HL-60 (cell line): Measurements from ENCODE around the gene GMCL2.

Experiments
- DNase-seq, 2 experiments: peaks; one replicate each; pipeline ENCODE4 v3.0.0-alpha.2; 2010 to 2020; ENCODE audit warnings: low read depth in 1 of 2, low spot score in 1 of 2
- H3K27ac ChIP-seq: fragments of 250-450 bp; sonication (Bioruptor Pico); replicated peaks from 2 replicates; pipeline ENCODE4 v1.5.1; 2020; ENCODE audit warnings: mild to moderate bottlenecking, moderate library complexity
- H3K27me3 ChIP-seq: fragments of 250-450 bp; sonication (Bioruptor Pico); 2 replicates; pipeline ENCODE4 v1.5.1; 2021; ENCODE audit warnings: mild to moderate bottlenecking, moderate library complexity; ENCODE audit not compliant: insufficient read depth, poor library complexity, severe bottlenecking
- H3K4me3 ChIP-seq: replicated peaks from 2 replicates; pipeline ENCODE4 v1.5.1; 2011; ENCODE audit warnings: mild to moderate bottlenecking, control low read depth, low read length; ENCODE audit not compliant: insufficient read depth
- GABPA ChIP-seq: IDR thresholded peaks from 2 replicates; pipeline ENCODE4 v1.6.1; 2012; ENCODE audit warnings: low read depth
- POLR2AphosphoS5 ChIP-seq: IDR thresholded peaks from 2 replicates; pipeline ENCODE4 v1.6.1; 2012; ENCODE audit warnings: low read depth
- SPI1 ChIP-seq: IDR thresholded peaks from 2 replicates; pipeline ENCODE4 v1.6.1; 2012; ENCODE audit warnings: low read depth, mild to moderate bottlenecking, borderline replicate concordance
- TF ChIP-seq, protein P1 (sequence below): IDR thresholded peaks from one replicate; pipeline ENCODE4 v1.5.1; 2011; ENCODE audit warnings: low read length, control low read depth, inconsistent platforms; ENCODE audit not compliant: insufficient read depth
- TF ChIP-seq, protein P2 (sequence below): IDR thresholded peaks from 2 replicates; pipeline ENCODE4 v1.6.1; 2012; ENCODE audit warnings: low read depth; ENCODE audit not compliant: insufficient replicate concordance

The GMCL2 gene

DNA sequence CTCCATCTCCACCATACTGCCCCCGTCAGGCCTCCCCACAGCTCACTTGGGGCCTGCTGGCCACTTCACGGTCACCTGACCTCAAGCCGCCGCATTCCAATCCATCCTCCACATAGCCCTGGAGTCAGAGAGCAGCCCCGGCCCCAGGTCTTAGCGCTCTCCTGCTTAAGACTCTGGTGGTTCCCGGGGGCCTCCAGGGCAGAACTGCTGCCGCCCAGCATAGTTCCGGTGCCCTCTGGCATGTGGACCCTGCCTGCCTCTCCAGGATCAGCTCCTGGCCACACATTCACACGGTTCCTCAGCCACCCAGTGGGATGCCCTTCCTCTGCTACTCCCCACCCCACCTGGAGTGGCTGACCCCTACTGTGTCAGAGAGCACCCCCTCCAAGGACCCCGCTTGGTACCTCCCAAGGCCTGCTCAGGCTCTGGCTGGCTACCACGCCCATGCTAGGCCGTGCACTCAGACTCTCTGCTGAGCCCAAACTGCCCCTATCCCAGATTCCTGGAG is 36.7 kb upstream of the GMCL2 start:
- H3K27me3 ChIP-seq = no peaks in the 10 kb centered on the region
- DNase-seq = no peak

DNA sequence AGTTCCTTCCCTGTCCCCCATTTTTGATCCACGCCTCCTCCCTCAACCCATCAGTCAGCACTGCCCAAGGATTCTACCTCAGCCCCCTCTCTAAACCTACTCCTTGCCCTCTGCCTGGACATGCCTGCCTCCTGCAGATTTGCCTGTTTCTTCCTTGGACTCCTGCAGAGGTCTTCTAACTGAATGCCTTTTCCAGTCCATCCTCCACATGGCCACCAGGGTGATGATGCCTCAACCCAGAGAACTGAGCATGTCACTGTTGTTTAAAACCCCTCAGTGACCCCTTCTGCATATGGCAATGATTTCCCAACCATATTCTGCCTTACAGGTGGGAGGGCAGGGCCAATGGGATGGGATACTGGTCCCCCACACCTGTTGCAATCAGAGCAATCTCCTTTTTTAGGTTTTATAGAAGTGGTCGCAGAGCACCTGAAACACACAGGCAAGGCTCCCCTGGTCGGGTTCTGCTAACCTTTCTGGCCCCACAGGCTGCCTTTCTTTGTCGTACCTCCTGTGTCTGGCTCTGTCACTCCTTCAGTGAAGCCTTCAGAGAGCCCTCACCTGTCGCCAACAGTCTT is 36.1 kb upstream of the GMCL2 start:
- Histone ChIP-seq H3K27me3 (no peaks in the 10 kb centered on the region), H3K27ac (no peak overlapping the region)
- TF ChIP-seq POLR2AphosphoS5 (0 out of 2 replicates have a peak, but pooled peaks have one; percentile 13), GABPA (no peak)

More for the DNA sequence above, 36.7 kb upstream of the GMCL2 start:
- TF ChIP-seq, protein P1, sequence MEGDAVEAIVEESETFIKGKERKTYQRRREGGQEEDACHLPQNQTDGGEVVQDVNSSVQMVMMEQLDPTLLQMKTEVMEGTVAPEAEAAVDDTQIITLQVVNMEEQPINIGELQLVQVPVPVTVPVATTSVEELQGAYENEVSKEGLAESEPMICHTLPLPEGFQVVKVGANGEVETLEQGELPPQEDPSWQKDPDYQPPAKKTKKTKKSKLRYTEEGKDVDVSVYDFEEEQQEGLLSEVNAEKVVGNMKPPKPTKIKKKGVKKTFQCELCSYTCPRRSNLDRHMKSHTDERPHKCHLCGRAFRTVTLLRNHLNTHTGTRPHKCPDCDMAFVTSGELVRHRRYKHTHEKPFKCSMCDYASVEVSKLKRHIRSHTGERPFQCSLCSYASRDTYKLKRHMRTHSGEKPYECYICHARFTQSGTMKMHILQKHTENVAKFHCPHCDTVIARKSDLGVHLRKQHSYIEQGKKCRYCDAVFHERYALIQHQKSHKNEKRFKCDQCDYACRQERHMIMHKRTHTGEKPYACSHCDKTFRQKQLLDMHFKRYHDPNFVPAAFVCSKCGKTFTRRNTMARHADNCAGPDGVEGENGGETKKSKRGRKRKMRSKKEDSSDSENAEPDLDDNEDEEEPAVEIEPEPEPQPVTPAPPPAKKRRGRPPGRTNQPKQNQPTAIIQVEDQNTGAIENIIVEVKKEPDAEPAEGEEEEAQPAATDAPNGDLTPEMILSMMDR = no peak
- no peak for TF ChIP-seq GABPA
- TF ChIP-seq POLR2AphosphoS5 = no peak; the same call in 1 of the 2 replicates
- TF ChIP-seq SPI1 = no peak
- TF ChIP-seq, protein P2, sequence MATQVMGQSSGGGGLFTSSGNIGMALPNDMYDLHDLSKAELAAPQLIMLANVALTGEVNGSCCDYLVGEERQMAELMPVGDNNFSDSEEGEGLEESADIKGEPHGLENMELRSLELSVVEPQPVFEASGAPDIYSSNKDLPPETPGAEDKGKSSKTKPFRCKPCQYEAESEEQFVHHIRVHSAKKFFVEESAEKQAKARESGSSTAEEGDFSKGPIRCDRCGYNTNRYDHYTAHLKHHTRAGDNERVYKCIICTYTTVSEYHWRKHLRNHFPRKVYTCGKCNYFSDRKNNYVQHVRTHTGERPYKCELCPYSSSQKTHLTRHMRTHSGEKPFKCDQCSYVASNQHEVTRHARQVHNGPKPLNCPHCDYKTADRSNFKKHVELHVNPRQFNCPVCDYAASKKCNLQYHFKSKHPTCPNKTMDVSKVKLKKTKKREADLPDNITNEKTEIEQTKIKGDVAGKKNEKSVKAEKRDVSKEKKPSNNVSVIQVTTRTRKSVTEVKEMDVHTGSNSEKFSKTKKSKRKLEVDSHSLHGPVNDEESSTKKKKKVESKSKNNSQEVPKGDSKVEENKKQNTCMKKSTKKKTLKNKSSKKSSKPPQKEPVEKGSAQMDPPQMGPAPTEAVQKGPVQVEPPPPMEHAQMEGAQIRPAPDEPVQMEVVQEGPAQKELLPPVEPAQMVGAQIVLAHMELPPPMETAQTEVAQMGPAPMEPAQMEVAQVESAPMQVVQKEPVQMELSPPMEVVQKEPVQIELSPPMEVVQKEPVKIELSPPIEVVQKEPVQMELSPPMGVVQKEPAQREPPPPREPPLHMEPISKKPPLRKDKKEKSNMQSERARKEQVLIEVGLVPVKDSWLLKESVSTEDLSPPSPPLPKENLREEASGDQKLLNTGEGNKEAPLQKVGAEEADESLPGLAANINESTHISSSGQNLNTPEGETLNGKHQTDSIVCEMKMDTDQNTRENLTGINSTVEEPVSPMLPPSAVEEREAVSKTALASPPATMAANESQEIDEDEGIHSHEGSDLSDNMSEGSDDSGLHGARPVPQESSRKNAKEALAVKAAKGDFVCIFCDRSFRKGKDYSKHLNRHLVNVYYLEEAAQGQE = no peak
- H3K4me3 ChIP-seq = no peak overlapping the region
- H3K27ac ChIP-seq = no peak overlapping the region

DNA sequence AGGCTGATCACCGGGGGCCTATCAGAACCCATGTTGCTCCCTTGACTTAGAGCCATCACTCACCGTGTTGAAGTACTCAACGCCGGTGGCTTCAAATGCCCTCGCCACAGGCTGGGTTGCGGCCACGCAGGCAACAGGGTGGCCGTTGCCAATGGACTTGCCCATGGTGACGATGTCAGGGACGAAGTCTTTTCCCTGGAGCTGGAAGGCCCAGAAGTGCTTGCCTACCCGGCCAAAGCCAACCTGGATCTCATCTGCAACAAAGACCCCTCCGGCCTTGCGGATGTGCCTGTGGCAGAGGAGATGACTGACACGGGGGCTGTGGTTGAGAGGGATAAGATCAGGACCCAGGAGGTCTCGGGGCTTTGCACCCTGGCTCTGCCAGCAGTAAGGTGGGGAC is 35.1 kb upstream of the GMCL2 start:
- no peak for DNase-seq
- TF ChIP-seq, protein P2 = no peak
- TF ChIP-seq GABPA = no peak
- no peak; the same call in 1 of the 2 replicates for TF ChIP-seq POLR2AphosphoS5
- TF ChIP-seq SPI1 = no peak
- TF ChIP-seq, protein P1 = no peak
- H3K27ac ChIP-seq = peak overlapping the region; percentile 42; the same call in 1 of the 2 replicates
- no peak overlapping the region for H3K4me3 ChIP-seq
- H3K27me3 ChIP-seq = no peaks in the 10 kb centered on the region

More for the DNA sequence above, 36.1 kb upstream of the GMCL2 start:
- DNase-seq = no peak
- no peak overlapping the region for H3K4me3 ChIP-seq

DNA sequence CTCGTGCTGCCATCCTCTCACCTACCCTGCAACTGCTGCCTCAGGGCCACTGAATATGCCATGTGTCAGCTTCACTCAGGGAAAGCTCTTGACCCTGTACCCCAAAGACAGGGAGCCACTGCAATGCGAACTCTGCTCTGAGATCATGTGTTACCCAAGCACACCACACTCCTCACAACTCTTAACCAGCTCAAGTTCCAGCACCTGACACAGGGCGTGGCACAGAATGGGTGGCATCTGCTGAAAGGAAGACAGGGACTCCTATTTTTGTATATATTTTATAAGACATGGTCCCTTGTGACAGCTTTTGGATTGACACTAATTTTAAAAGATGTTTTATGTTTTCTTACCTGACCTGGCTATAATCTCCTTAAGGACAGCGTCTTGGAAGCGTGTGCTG is 34.7 kb upstream of the GMCL2 start:
- no peak overlapping the region for H3K4me3 ChIP-seq
- DNase-seq = no peak
- no peaks in the 10 kb centered on the region for H3K27me3 ChIP-seq
- H3K27ac ChIP-seq = peak overlapping the region; percentile 42
- TF ChIP-seq, protein P2 = no peak
- TF ChIP-seq POLR2AphosphoS5 (no peak), GABPA (no peak), SPI1 (no peak)
- TF ChIP-seq, protein P1 = no peak
